ENCODE data around the gene VWA7.
"Not testable (repeated sequence)": the region's sequence is repeated elsewhere in the genome, so short reads cannot be mapped to it uniquely, and the experiment has no call there.

DNA sequence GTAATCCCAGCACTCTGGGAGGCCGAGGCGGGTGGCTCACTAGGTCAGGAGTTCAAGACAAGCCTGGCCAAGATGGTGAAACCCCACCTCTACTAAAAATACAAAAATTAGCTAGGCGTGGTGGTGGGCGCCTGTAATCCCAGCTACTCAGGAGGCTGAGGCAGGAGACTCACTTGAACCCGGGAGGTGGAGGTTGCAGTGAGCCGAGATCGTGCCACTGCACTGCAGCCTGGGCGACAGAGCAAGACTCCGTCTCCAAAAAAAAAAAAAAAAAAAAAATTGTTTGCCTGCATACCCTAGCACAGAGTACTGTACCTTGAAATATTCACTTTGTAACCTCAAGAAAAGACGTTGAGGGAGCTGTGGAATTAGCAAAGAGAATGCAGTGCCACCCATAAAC, 43.3 kb upstream of the VWA7 start:
- TF ChIP-seq EZH2 (IDR thresholded peaks at IDR 0.05; ENCODE audit: borderline replicate concordance, low read length): not testable (repeated sequence)
- TF ChIP-seq, protein P1, sequence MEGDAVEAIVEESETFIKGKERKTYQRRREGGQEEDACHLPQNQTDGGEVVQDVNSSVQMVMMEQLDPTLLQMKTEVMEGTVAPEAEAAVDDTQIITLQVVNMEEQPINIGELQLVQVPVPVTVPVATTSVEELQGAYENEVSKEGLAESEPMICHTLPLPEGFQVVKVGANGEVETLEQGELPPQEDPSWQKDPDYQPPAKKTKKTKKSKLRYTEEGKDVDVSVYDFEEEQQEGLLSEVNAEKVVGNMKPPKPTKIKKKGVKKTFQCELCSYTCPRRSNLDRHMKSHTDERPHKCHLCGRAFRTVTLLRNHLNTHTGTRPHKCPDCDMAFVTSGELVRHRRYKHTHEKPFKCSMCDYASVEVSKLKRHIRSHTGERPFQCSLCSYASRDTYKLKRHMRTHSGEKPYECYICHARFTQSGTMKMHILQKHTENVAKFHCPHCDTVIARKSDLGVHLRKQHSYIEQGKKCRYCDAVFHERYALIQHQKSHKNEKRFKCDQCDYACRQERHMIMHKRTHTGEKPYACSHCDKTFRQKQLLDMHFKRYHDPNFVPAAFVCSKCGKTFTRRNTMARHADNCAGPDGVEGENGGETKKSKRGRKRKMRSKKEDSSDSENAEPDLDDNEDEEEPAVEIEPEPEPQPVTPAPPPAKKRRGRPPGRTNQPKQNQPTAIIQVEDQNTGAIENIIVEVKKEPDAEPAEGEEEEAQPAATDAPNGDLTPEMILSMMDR (IDR thresholded peaks at IDR 0.05; ENCODE audit: low read length): not testable (repeated sequence)

Measured in OCI-LY1 (cell line).